Measurements from ENCODE around the gene SHISA7.
"Not testable (repeated sequence)": the region's sequence is repeated elsewhere in the genome, so short reads cannot be mapped to it uniquely, and the experiment has no call there.

The SHISA7 gene

GRCh38 chr19:55462722-55463121 is 19.6 kb upstream of the SHISA7 start:
- DNase-seq = no peak

GRCh38 chr19:55461974-55462626 is 19.0 kb upstream of the SHISA7 start:
- no peak for DNase-seq

- peak; percentile 96 for DNase-seq
These were observed 18.3 kb upstream of the SHISA7 start, which contains the start of gene ISOC2 for GRCh38 chr19:55461259-55461973. Gene ISOC2 (minus strand): TSS chr19:55461642. CDS start chr19:55456486, 5,156 bp downstream.

GRCh38 chr19:55460670-55461258 is 17.7 kb upstream of the SHISA7 start:
- DNase-seq = no peak

- no peak for DNase-seq
These were observed 17.0 kb upstream of the SHISA7 start for GRCh38 chr19:55459950-55460657.

- no peak for DNase-seq
These were observed 16.4 kb upstream of the SHISA7 start for GRCh38 chr19:55459551-55459949.

- no peak for DNase-seq
These were observed 14.8 kb upstream of the SHISA7 start for GRCh38 chr19:55457683-55458457.

GRCh38 chr19:55456347-55456746 is 13.2 kb upstream of the SHISA7 start:
- DNase-seq = no peak

GRCh38 chr19:55455576-55456235 is 12.6 kb upstream of the SHISA7 start:
- no peak for DNase-seq

GRCh38 chr19:55454787-55455243 is 11.7 kb upstream of the SHISA7 start:
- peak; percentile 83 for DNase-seq

GRCh38 chr19:55453511-55454260 is 10.6 kb upstream of the SHISA7 start:
- no peak for DNase-seq

GRCh38 chr19:55452749-55453346 is 9.7 kb upstream of the SHISA7 start:
- peak; percentile 83 for DNase-seq

- no peak for DNase-seq
These were observed 9.1 kb upstream of the SHISA7 start for GRCh38 chr19:55451965-55452748.

GRCh38 chr19:55451163-55451964 is 8.3 kb upstream of the SHISA7 start:
- DNase-seq = no peak

- no peak for DNase-seq
These were observed 6.4 kb upstream of the SHISA7 start for GRCh38 chr19:55449469-55449868.

- not testable (repeated sequence) for DNase-seq
These were observed 5.0 kb upstream of the SHISA7 start for GRCh38 chr19:55448175-55448490.

- DNase-seq = peak; percentile 71
These were observed 4.5 kb upstream of the SHISA7 start for GRCh38 chr19:55447421-55448174.

GRCh38 chr19:55446060-55446459 is 3.0 kb upstream of the SHISA7 start:
- no peak for DNase-seq

All from 8988T (cell line).